ENCODE measurements around the gene TAF8. TPM values are rescaled to one million over a fixed set of nuclear protein-coding genes. Genes with fewer than 3 reads are reported as not detected.
A peak's percentile ranks its signal among the peaks of the same experiment; 100 is the strongest.

Gene TAF8
- total and polyA plus RNA-seq, 3 experiments from 2014 or later, result 20.5 to 42.6 (median 41.7) TPM

DNA sequence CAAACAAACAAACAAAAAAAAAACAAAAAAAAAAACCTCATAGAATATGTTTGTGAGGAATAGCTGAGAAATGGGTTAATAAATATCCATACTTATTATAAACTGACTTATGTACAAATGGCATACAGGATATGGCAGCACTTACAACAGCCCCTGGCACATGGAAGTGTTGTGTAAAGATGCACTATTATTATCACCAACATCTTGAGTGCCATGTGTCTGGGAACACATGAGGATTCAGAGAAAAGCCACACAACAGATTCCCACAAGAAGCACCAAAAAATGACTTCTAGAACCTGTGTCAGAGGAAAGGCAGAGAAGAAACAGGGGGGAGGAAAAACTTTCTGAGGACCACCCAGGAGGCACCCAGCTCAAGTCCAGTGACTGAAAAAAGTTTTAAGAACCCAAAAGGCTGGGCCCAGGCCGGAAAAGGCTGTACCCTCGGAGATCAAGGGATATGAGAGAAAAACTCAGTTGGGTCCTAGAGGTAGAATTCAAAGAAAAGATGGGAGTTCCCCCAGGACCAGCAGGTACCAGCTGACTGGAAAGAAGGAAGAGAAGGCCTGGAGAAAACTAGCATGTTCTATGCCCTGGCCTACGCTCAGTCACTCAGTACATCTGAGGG is 9.4 kb upstream of the TAF8 start:
- H3K27ac ChIP-seq (ENCODE audit: low read depth, low read length), result no peak overlapping the region
- H3K4me3 Mint-ChIP-seq, result peak overlapping the region; percentile 55 to 98 (median 82)
- peaks cover 0 to 51% (median 3%) of the 10 kb centered on the region in 3 donors for H3K36me3 Mint-ChIP-seq
- H3K4me1 Mint-ChIP-seq, result peaks cover 70 to 86% (median 86%) of the 10 kb centered on the region in 3 donors
- peaks cover 5% of the 10 kb centered on the region for H3K36me3 ChIP-seq (ENCODE audit: insufficient read depth, low read length)
- H3K27ac Mint-ChIP-seq, result peak overlapping the region; percentile 57 to 96 (median 81)
- H3K27me3 Mint-ChIP-seq, result peaks cover 0 to 2% of the 10 kb centered on the region in 2 donors
- H3K27me3 ChIP-seq (ENCODE audit: insufficient read depth, low read length, poor library complexity, severe bottlenecking), result no peaks in the 10 kb centered on the region
- H3K4me3 ChIP-seq (ENCODE audit: low read length), result peak overlapping the region; percentile 44
- no peaks in the 10 kb centered on the region for H3K9me3 ChIP-seq (ENCODE audit: low read length)
- no peaks in the 10 kb centered on the region for H3K9me3 Mint-ChIP-seq
- ChIA-PET CTCF (interaction anchor here (0.7 to 14.5 kb wide), 8 partner anchors 10 to 256 kb away, joined by 4 to 175 read pairs (median 6); partner anchors contain the start of genes BYSL, CCND3, FRS3 and MED20), POLR2A (interaction anchor here (0.6 to 1.3 kb wide), 3 partner anchors 10 to 136 kb away, joined by 3 to 4 read pairs (median 4); partner anchors contain the start of gene TAF8)
- H3K4me1 ChIP-seq (ENCODE audit: insufficient read depth, low read length), result peaks cover 86% of the 10 kb centered on the region
- DNase-seq, result no peak

DNA sequence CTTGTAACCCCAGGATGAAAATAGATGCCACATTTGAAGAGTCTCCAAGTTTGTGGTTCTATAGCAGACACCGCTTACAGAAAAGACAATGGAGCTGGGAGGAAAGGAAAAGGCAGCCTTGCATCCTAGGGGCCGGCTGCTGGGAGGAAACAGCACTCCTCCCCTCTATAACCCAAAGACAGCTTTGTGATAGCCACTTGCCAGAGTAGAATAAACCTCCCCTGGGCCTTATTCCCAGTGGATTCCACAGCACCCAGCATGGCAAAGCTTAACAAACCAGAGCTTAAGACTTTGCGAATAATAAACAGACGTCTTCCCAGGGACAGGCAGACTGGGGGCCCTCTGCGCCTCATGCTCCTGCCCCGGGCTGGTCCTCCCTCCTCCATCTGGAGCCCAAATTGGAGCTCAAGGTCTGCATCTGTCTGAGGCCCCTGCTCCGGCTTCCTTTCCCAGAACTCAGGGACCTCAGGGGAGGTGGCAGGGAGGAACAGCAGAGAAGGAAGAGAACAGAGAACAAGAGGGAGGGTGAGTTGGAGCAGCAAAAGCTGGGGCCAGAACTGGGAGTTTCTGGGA is 8.8 kb upstream of the TAF8 start:
- DNase-seq, result no peak
- H3K27ac ChIP-seq (ENCODE audit: low read depth, low read length), result no peak overlapping the region
- peaks cover 5% of the 10 kb centered on the region for H3K36me3 ChIP-seq (ENCODE audit: insufficient read depth, low read length)
- peak overlapping the region; percentile 57 to 96 (median 81) for H3K27ac Mint-ChIP-seq
- peaks cover 0 to 2% of the 10 kb centered on the region in 2 donors for H3K27me3 Mint-ChIP-seq
- H3K4me1 Mint-ChIP-seq, result peaks cover 73 to 89% (median 89%) of the 10 kb centered on the region in 3 donors
- peaks cover 0 to 52% (median 3%) of the 10 kb centered on the region in 3 donors for H3K36me3 Mint-ChIP-seq
- no peaks in the 10 kb centered on the region for H3K9me3 ChIP-seq (ENCODE audit: low read length)
- CTCF ChIA-PET, result interaction anchor here (0.8 to 14.5 kb wide), 9 partner anchors 11 to 257 kb away, joined by 3 to 175 read pairs (median 4); partner anchors contain the start of genes BYSL, CCND3, FRS3 and MED20
- POLR2A ChIA-PET, result interaction anchor here (1.0 to 1.4 kb wide), 3 partner anchors 9 to 255 kb away, joined by 4 read pairs; partner anchors contain the start of gene TAF8
- peak overlapping the region; percentile 55 to 98 (median 86) for H3K4me3 Mint-ChIP-seq
- no peaks in the 10 kb centered on the region for H3K9me3 Mint-ChIP-seq
- peak overlapping the region; percentile 44 for H3K4me3 ChIP-seq (ENCODE audit: low read length)
- H3K4me1 ChIP-seq (ENCODE audit: insufficient read depth, low read length), result peaks cover 90% of the 10 kb centered on the region
- H3K27me3 ChIP-seq (ENCODE audit: insufficient read depth, low read length, poor library complexity, severe bottlenecking), result no peaks in the 10 kb centered on the region

DNA sequence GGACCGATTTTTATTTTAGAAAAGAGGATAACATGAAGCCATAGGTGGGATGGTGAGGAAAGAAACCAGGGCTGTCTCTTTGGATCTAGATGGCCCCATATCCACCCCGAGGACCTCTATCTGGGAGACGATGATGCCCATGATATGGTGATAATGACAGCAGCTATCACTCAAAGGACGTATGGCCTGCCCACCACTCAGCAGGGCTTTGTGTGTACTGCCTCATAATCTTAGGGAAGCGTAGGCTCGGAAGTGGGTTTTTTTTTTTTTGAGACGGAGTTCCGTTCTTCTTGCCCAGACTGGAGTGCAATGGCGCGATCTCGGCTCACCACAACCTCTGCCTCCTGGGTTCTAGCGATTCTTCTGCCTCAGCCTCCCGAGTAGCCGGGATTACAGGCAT is 8.2 kb upstream of the TAF8 start:
- DNase-seq, result no peak
- H3K9me3 Mint-ChIP-seq, result no peaks in the 10 kb centered on the region
- H3K4me3 Mint-ChIP-seq, result peak overlapping the region; percentile 55 to 98 (median 86)

GRCh38 chr6:42043787-42044475 is 6.4 kb upstream of the TAF8 start:
- Mint-ChIP-seq H3K9me3 (no peaks in the 10 kb centered on the region), H3K4me3 (peak overlapping the region; percentile 78 to 98 (median 89)), H3K27ac (peak overlapping the region; percentile 67 to 97 (median 88)), H3K27me3 (peaks cover 0 to 2% of the 10 kb centered on the region in 2 donors), H3K4me1 (peaks cover 71 to 92% (median 82%) of the 10 kb centered on the region in 3 donors), H3K36me3 (peaks cover 4 to 62% (median 9%) of the 10 kb centered on the region in 3 donors)
- Histone ChIP-seq H3K27me3 (ENCODE audit: insufficient read depth, low read length, poor library complexity, severe bottlenecking) (no peaks in the 10 kb centered on the region), H3K9me3 (ENCODE audit: low read length) (no peaks in the 10 kb centered on the region), H3K36me3 (ENCODE audit: insufficient read depth, low read length) (peaks cover 10% of the 10 kb centered on the region), H3K4me1 (ENCODE audit: insufficient read depth, low read length) (peaks cover 80% of the 10 kb centered on the region), H3K27ac (ENCODE audit: low read depth, low read length) (no peak overlapping the region), H3K4me3 (ENCODE audit: low read length) (peak overlapping the region; percentile 63)
- ChIA-PET CTCF (interaction anchor here (0.7 to 14.5 kb wide), 35 partner anchors 8 to 259 kb away, joined by 3 to 175 read pairs (median 5); partner anchors contain the start of genes BYSL, CCND3, FRS3 and MED20), POLR2A (interaction anchor here (0.7 to 1.3 kb wide), 3 partner anchors 77 to 257 kb away, joined by 3 to 8 read pairs (median 3); partner anchors contain the start of gene TOMM6)
- peak; percentile 83 to 92 (median 88) for DNase-seq

More for the DNA sequence above, 8.2 kb upstream of the TAF8 start:
- H3K4me1 Mint-ChIP-seq, result peaks cover 79 to 93% (median 93%) of the 10 kb centered on the region in 3 donors
- Histone ChIP-seq H3K4me1 (ENCODE audit: insufficient read depth, low read length) (peaks cover 91% of the 10 kb centered on the region), H3K9me3 (ENCODE audit: low read length) (no peaks in the 10 kb centered on the region), H3K27ac (ENCODE audit: low read depth, low read length) (no peak overlapping the region), H3K36me3 (ENCODE audit: insufficient read depth, low read length) (peaks cover 8% of the 10 kb centered on the region), H3K4me3 (ENCODE audit: low read length) (peak overlapping the region; percentile 44), H3K27me3 (ENCODE audit: insufficient read depth, low read length, poor library complexity, severe bottlenecking) (no peaks in the 10 kb centered on the region)
- H3K27me3 Mint-ChIP-seq, result peaks cover 0 to 2% of the 10 kb centered on the region in 2 donors
- ChIA-PET CTCF (interaction anchor here (0.8 to 14.5 kb wide), 11 partner anchors 11 to 257 kb away, joined by 3 to 175 read pairs (median 4); partner anchors contain the start of genes BYSL, CCND3, FRS3 and MED20), POLR2A (interaction anchor here (1.0 to 1.4 kb wide), 3 partner anchors 9 to 256 kb away, joined by 4 read pairs; partner anchors contain the start of gene TAF8)
- H3K27ac Mint-ChIP-seq, result peak overlapping the region; percentile 57 to 96 (median 81)
- peaks cover 3 to 56% (median 7%) of the 10 kb centered on the region in 3 donors for H3K36me3 Mint-ChIP-seq

DNA sequence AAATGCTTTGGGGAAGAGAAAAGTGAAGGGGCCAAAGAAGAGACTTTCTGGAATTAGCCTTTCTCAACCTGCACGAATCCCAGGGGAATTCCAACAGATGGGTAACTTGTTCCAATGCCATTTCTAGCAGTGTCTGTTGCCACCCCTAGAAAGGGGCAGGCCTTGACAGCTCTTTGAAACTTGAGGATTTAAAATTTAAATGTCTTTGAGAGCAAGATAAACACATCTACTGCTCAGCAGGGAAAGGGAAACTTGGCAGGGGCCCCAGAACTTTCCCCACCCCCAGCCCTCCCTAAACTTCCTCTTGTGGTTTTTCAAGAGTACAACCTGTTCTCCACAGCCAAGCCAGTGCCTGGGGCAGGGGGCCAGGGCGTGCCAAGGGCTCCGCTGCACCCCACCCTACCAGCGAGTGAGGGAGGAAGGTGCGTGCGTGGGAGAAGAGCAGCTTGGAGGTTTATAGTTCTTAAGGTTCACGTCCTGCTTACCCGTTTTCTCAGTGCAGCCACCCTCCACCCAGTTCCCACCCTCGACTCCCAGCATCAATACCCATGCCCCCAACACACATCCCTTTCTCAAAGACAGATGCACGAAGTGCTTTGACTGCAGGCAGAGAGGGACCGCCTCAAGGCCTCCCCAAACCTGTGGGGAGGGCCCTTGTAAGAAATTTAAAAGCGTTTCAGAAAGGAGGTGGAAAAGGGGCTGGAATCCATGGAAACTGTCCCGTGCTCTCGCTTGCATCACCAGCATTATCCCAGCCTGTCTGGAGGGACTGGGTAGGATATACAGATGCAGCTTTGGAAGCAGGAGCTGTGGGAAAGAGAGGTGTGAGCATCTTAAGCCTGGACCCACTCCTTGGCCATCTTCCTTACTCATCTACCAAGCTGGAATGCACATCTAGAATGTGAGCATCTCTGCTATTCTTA is 4.5 kb upstream of the TAF8 start:
- no peaks in the 10 kb centered on the region for H3K27me3 ChIP-seq (ENCODE audit: insufficient read depth, low read length, poor library complexity, severe bottlenecking)
- ChIA-PET CTCF (interaction anchor here (0.9 to 14.5 kb wide), 12 partner anchors 29 to 261 kb away, joined by 3 to 175 read pairs (median 9); partner anchors contain the start of genes BYSL, CCND3, FRS3 and MED20), POLR2A (interaction anchor here (0.6 to 1.3 kb wide), 3 partner anchors 103 to 259 kb away, joined by 3 to 4 read pairs (median 3); partner anchors contain the start of gene TOMM6)
- H3K4me1 ChIP-seq (ENCODE audit: insufficient read depth, low read length), result peaks cover 73% of the 10 kb centered on the region
- H3K4me3 ChIP-seq (ENCODE audit: low read length), result peak overlapping the region; percentile 79
- peaks cover 10% of the 10 kb centered on the region for H3K36me3 ChIP-seq (ENCODE audit: insufficient read depth, low read length)
- peak; percentile 42 to 93 (median 86) for DNase-seq
- Mint-ChIP-seq H3K9me3 (no peaks in the 10 kb centered on the region), H3K36me3 (peaks cover 4 to 62% (median 9%) of the 10 kb centered on the region in 3 donors), H3K4me3 (peak overlapping the region; percentile 96 to 99 (median 98)), H3K4me1 (peaks cover 74 to 90% (median 79%) of the 10 kb centered on the region in 3 donors), H3K27ac (peak overlapping the region; percentile 86 to 97 (median 89)), H3K27me3 (peaks cover 0 to 2% of the 10 kb centered on the region in 2 donors)
- H3K9me3 ChIP-seq (ENCODE audit: low read length), result no peaks in the 10 kb centered on the region
- peak overlapping the region; percentile 13 for H3K27ac ChIP-seq (ENCODE audit: low read depth, low read length)

- Mint-ChIP-seq H3K27ac (peak overlapping the region; percentile 86 to 97 (median 89)), H3K36me3 (peaks cover 4 to 61% (median 10%) of the 10 kb centered on the region in 3 donors), H3K9me3 (no peaks in the 10 kb centered on the region), H3K4me1 (peaks cover 72 to 90% (median 79%) of the 10 kb centered on the region in 3 donors), H3K27me3 (peaks cover 0 to 2% of the 10 kb centered on the region in 2 donors), H3K4me3 (peak overlapping the region; percentile 96 to 99 (median 98))
- ChIA-PET CTCF (interaction anchor here (0.8 to 14.5 kb wide), 8 partner anchors 9 to 262 kb away, joined by 3 to 175 read pairs (median 6); partner anchors contain the start of genes BYSL, CCND3, FRS3 and MED20), POLR2A (interaction anchor here (1.3 kb wide), 1 partner anchor 109 kb away, joined by 4 read pairs; no protein-coding TSS in a partner anchor)
- no peaks in the 10 kb centered on the region for H3K9me3 ChIP-seq (ENCODE audit: low read length)
- no peaks in the 10 kb centered on the region for H3K27me3 ChIP-seq (ENCODE audit: insufficient read depth, low read length, poor library complexity, severe bottlenecking)
- H3K27ac ChIP-seq (ENCODE audit: low read depth, low read length), result peak overlapping the region; percentile 32
- H3K4me1 ChIP-seq (ENCODE audit: insufficient read depth, low read length), result peaks cover 71% of the 10 kb centered on the region
- peaks cover 10% of the 10 kb centered on the region for H3K36me3 ChIP-seq (ENCODE audit: insufficient read depth, low read length)
- no peak for DNase-seq
- peak overlapping the region; percentile 79 for H3K4me3 ChIP-seq (ENCODE audit: low read length)
These were observed 3.7 kb upstream of the TAF8 start for GRCh38 chr6:42046464-42047212.

Measured in CD8-positive, alpha-beta memory T cell (primary cell).